ENCODE data around the gene SEMA6C.
A peak's percentile ranks its signal among the peaks of the same experiment; 100 is the strongest.

The SEMA6C gene

GRCh38 chr1:151158326-151158725 lies 11.9 kb upstream of the SEMA6C start:
- no peak for DNase-seq

DNA sequence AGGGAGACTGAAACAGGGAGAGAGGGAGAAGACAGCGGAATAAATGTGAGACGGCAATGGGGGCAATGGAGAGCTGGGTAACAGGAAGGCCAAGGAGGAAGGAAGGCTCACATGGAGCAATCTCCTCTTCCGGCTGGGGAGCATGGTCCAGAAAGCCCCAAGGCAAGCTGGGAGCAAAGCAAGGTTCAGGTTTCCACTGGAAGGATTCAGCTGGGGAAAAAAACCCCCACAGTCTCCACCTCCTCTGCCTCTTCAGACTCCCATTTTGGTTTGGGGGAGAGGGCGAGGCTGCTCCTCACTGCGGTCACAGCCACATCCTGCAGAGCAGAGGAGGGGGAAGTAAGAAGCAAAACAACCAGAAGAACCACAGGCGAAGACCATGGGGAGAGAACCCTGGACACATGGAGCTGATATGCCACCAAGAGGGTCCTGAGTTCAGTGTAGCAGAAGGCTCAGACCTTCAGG lies 10.7 kb upstream of the SEMA6C start:
- DNase-seq = no peak

DNA sequence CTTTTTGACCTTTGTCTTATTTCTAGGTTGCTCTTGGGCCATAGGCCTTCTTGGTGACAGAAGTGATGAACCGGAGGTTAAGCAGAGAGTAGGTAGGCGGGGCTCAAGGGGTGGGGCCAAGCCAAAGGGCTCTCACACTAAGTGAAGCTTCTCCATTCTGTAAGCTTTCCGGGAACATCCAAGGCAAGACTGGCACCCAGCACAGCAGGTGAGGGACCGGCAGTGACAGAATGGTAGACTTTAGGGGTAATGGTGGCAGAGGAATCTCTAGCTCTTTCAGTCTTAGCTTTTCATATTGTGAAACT lies 10.0 kb upstream of the SEMA6C start, which contains the start of gene TNFAIP8L2:
TNFAIP8L2 (plus strand) TSS at position 135 of the 305 bp plus-strand sequence. CDS start 2,049 bp downstream, outside the sequence.
- DNase-seq = no peak

- no peak for DNase-seq
Measured at GRCh38 chr1:151147665-151148064, 1.2 kb upstream of the SEMA6C start.

GRCh38 chr1:151147132-151147503 lies 687 bp upstream of the SEMA6C start:
- DNase-seq = no peak

GRCh38 chr1:151146072-151146411 lies 389 bp downstream of the SEMA6C start:
- no peak for DNase-seq

DNA sequence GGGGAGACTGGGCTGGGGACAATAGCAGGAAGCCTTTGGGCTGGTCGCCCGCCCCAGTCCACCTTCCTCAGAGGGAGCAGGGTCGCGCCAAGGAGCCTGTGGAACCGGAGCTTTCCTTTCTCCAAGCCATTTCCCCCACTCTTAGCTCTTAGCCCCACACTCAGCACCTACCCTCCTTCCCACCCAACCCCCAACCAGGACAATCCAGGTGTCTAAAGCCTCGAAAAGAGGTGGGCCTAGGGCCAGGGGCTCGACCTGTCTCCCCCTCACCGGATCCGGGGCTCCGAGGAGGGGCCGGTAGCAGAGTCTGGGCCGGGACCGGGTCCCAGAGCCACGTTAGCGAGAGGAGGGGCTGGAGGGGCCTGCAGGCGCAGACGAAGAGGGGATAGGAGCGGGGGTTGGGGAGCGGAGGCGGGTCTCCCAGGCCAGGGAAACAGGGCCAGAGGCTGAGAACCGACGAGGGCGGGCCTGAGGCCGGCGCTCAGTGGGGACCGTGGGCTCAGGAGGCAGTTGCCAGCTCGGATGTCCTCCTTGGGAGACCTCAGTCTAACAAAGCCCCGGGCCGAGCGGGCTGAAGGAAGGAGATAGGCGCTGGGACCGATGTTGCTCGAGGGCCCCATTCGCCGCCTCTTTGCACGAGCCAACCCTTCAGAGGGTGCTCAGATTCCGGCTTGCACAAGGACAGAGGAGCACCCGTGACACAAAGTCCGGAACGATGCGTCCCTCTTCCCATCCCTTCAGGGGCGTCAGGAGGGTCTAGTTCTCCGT lies 943 bp downstream of the SEMA6C start:
- DNase-seq = no peak

DNA sequence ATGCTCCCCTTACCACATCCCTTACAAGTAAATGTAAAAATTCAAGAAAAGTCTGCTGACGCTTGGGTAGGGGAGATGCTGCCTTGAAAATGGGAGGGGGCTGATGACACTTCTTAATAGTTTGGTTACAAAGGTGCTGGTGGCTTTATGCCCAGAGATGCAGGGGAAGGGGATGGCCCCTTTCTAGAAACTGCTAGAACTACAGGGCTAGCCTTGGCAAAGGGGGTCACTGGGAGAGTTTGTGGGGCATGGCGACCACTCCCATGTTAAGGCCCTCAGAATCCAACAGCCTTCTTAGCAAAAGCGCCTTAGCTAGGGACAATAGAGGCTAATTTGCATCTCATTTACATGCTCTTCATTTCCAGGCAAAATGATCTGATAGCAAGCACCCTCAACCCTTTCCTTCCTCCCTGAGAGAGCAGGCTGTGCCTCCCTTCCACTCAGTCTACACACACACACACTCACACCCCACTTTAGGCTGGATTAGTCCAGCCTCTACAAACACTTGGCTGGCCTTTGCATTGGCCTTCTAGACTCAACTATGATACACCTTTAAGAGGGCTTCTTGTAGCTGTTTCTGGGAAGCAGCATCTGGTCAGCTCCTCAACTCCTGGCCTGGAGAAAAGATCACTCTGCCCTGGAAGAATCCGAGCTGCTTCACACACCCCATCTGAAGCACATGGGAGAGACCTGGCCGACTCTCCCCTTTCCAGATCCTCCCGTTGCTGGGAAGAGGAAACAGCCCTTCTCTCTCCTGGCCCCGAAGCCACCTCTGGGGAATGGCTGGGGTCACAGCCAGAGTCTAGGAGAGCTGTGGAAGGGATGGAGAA lies 1.7 kb downstream of the SEMA6C start:
- no peak for DNase-seq

DNA sequence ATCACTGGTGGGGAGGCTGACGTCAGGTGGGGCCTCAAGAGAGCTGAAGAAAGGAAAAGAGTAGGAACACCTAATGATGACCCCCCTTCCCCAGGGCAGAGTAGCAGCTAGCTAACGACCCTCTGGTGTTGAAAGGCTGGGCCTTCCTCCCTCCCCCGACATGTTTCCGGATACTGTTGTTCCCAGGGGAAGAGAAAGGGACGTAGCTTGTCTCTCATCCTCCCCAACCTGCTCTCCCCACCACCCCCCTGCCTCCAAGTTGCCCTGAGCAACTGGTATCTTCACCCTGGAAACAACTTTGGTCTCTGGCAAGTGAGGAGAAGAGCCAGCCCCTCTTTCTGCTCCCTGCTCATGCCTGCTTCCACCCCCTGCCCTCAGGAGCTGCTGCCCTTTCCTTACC lies 2.4 kb downstream of the SEMA6C start:
- DNase-seq = no peak

GRCh38 chr1:151143057-151143435 lies 3.4 kb downstream of the SEMA6C start:
- DNase-seq = no peak

DNA sequence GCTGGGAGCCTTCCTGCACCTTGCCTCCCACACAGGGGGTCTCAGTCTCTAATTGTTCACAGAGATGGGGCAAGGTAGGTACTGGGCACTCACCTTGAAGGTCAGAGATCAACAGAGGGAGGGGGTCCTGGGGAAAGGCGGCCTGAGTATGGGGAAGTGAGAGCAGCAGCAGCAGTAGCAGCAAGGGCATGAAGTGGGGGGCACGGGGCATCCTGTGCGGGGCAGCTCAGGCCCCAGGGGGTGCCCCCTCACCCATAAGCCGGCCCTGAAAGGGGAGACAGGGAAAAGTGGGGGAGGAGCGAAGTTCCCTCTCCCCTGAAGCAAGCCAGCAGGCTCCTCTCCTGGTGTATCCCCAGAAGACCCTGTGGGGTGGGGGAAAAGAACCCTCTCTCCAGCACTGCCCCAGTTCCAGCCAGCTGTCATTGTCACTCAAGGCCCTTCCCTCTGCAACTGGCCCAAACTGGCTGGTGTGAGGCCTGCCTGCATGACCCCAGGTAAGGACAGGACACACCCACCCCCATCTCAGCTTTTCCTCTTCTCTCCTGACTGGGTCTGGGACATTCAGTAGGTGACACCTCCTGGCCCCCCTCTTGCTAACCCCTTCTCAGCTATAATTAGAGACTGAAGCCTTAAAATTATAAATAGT lies 3.9 kb downstream of the SEMA6C start:
- DNase-seq = no peak

DNA sequence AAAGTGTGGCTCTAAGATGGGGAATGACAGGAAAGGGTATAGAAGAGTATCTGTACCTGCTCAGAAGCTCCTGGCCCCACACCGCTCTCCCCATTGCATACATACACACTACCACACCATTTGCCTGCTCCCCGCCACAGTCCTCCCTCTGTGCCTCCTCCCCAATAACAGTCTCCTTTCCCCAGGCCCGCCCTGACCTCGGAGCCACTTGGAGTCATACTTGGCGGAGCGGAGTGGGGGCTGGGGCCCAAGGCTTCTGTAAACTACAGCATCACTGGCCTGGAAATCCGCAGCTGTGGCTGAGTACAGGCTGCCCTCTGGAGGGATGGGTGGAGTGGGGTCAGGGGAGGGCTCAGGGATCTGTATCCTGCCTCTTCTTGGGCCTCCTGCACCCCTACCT lies 8.6 kb downstream of the SEMA6C start:
- no peak for DNase-seq

- no peak for DNase-seq
Measured at GRCh38 chr1:151135433-151136385, 10.7 kb downstream of the SEMA6C start.

GRCh38 chr1:151134991-151135390 lies 11.4 kb downstream of the SEMA6C start:
- no peak for DNase-seq

DNA sequence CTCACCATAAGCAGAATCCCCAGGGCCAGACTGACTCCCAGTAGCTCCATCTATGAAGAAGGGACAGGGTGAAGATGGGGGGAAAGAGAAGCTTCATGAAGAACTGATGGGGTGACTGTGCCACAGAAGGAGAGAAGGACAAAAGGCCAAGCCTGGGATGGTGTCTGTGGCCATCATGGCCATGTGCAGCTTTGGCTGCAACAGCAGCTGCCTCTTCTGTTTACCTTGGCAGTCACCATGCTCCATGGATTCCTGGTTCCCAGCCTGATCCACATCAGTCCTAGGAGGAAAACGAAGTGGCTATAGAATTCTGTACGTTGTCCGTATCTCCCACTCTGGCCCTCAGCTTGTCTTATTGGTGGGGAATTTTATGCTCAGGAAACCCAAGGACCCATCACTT lies 12.0 kb downstream of the SEMA6C start:
- peak; percentile 41 for DNase-seq

DNA sequence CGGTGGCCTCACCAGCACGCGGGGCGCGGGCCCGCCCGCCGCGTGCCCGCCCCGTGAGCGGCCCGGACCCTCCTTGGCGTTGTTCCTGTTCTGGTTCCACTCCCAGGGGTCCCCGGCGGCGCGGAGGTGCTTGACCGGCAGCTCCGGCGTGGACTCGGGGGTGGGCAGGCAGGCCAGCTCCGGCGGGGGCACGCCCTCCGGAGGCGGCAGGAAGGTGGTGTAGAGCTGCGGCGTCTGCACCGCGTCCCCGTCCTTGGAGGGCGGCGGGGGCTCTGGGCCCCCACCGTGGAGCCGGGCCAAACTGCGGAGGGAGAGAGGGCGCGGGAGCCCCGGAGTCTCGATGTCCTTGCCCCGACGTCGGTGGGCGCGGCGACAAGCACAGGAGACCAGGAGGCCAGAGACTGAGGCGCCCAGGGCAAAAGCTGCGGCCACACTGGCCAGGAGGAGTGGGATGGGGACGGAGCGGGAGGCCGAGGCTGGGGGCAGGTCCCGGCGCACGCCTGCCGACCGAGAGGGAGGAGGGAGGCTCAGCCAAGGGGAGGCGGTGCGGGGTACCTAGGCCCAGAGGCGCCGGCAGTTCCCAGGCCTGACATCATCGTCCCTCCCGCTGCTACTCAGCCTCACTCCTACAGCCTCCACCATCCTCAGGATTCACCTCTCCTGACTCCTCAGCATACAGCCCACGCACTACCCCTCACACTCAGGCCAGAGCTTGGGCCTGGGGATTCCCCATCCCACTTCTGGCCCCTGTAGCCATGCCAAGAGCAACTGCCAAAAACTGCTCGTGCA lies 13.2 kb downstream of the SEMA6C start:
- DNase-seq = no peak

DNA sequence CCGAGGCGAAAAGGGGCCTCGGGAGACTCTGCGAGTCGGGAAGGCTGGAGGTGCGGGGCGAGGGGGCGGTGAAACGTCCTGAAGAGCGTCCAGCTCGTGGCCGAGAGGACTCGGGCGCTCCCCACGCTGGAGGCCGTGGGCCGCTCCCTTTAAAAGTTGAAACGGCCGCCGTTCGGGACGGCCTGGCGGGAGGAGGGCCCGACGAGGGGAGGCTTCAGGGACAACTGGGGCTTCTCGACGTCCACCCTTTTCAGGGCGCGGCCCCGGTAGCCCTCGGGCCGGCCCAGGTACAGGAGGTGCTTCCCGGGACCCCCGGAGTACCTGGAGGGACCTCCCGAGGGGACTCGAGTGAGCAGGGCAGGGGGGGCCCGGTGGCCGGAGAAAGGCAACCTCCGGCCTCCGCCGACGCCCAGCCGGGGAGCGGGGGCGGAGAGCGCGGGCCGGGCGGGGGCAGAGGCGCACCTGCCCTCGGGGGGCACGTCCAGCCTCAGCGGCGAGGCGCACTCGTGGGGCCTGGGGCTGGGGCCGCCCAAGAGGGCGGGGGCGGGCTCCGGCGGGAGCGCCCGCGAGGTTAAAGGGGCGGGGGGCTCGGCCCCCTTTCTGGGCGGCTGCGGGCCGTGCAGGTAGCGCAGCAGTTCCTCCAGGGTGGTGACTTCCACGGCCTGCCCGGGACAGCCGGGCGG lies 14.0 kb downstream of the SEMA6C start:
- DNase-seq = no peak

DNA sequence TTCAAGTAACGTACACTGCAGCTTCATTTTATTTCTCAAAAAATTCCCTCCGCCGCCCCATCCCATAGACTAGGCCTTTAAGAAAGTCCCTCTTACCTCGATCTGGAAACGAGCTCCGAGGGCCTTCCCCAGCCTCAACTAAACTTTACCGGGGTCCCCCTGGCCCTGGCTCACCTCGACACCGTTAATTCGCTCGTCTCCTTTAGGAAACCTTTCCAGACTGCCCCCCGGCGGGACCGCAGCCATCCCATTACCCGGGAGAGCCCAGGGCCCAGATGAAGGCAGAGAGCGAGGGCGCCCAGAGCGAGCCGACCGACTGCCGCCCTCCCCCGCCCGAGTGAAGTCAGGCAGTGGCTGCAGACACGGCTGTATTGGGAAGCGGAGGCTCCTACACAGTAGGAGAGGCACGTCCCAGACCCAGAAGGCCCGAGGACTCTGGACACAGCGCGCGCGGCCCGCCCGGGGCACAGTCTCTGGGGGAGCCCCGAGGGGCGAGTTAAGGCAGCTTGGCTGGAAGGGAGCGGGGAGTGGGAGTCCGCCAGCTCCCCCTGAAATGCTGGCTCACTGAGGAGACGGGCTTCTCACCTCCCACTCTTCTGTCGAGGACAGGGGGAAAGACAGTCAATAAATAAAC lies 14.6 kb downstream of the SEMA6C start:
- no peak for DNase-seq

- no peak for DNase-seq
Measured at GRCh38 chr1:151130987-151131586, 15.3 kb downstream of the SEMA6C start.

GRCh38 chr1:151128800-151129199 lies 17.6 kb downstream of the SEMA6C start:
- no peak for DNase-seq

Data from SHP77 treated with DMSO at 0.1 percent for 48 hours (cell line).